ENCODE data around the gene COASY.

The COASY gene

DNA sequence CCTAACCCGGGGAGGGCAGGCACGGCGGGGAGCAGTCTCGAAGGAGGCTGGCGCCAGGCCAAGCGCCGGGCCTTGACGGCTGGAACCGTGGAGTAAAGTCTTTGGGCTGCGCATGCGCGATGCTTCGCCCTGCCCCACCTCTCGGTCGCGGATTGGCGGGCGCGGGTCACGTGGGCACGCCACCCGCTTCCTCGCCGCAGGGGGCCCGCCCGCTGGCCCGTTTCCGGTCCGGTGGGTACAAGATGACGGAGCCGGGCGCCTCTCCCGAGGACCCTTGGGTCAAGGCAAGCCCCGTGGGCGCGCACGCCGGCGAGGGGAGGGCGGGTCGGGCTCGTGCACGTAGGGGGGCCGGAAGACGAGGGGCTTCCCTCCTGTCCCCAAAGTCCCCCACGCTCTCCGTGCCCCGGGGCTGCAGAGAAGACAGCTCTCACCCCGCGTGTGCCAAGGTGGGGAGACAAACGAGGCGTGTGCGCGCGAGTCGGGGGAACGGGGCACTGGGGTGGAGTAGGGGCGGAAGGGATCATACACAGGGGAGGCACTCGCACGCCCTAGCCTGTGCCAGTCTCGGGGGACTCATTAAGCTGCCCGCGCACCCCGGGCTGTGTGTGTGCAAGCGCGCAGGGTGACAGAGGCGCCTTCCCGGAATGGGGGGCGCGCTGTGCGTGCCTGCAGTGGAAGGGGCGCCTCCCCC lies 5.1 kb downstream of the COASY start, which contains the start of gene MLX:
Gene MLX (plus strand): TSS at position 218 of the 691 bp plus-strand sequence. CDS start 25 bp downstream, at position 243.
- TF ChIP-seq, protein P1, sequence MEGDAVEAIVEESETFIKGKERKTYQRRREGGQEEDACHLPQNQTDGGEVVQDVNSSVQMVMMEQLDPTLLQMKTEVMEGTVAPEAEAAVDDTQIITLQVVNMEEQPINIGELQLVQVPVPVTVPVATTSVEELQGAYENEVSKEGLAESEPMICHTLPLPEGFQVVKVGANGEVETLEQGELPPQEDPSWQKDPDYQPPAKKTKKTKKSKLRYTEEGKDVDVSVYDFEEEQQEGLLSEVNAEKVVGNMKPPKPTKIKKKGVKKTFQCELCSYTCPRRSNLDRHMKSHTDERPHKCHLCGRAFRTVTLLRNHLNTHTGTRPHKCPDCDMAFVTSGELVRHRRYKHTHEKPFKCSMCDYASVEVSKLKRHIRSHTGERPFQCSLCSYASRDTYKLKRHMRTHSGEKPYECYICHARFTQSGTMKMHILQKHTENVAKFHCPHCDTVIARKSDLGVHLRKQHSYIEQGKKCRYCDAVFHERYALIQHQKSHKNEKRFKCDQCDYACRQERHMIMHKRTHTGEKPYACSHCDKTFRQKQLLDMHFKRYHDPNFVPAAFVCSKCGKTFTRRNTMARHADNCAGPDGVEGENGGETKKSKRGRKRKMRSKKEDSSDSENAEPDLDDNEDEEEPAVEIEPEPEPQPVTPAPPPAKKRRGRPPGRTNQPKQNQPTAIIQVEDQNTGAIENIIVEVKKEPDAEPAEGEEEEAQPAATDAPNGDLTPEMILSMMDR (IDR thresholded peaks at IDR 0.05; ENCODE audit: control extremely low read depth, extremely low read depth, low read depth, missing control alignments) = no peak
- POLR2A ChIA-PET = interaction anchor here (1.0 to 1.1 kb wide), 2 partner anchors 11 to 31 kb away, joined by 3 to 5 read pairs; partner anchors contain the start of gene NAGLU
- CTCF ChIA-PET = interaction anchor here (0.8 to 5.5 kb wide), 4 partner anchors 11 to 257 kb away, joined by 3 to 49 read pairs (median 4); partner anchors contain the start of genes BECN1 and PSMC3IP
- DNase-seq (ENCODE audit: extremely low spot score) = peak; percentile 100

DNA sequence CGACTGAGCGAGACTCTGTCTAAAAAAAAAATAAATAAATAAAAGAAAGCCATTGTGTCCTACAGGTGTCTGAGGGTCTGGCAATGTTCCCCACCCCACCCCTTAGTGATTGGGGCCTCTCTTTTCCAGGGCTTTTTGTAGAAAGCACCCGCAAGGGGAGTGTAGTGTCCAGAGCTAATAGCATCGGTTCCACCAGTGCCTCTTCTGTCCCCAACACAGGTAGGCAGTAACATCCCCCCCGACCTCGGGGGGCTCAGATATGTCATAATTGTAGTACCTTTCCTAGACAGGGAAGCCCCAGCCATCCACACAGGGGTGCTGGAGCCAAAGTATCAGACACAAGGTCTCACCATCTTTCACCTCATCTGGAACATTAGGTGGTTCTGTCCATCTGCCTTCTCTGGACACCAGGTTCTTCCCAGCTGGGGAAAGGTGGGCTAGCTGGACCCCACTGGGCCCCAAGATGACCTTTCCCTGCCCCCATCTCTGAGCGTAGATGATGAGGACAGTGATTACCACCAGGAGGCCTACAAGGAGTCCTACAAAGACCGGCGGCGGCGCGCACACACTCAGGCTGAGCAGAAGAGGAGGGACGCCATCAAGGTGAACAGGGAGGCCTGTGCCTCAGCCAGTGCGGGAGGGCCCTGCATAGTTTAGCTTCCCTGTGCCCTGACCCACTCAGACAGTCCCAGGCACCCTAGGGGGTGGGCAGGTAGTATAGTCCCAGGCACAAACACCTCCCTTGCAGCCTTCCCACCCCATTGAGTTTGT lies 6.6 kb downstream of the COASY start:
- TF ChIP-seq, protein P1 (IDR thresholded peaks at IDR 0.05; ENCODE audit: control extremely low read depth, extremely low read depth, low read depth, missing control alignments) = no peak
- POLR2A ChIA-PET = no interaction called here
- CTCF ChIA-PET = interaction anchor here (1.7 to 5.5 kb wide), 2 partner anchors 10 to 256 kb away, joined by 5 to 49 read pairs; partner anchors contain the start of genes BECN1 and PSMC3IP
- no peak for DNase-seq (ENCODE audit: extremely low spot score)

DNA sequence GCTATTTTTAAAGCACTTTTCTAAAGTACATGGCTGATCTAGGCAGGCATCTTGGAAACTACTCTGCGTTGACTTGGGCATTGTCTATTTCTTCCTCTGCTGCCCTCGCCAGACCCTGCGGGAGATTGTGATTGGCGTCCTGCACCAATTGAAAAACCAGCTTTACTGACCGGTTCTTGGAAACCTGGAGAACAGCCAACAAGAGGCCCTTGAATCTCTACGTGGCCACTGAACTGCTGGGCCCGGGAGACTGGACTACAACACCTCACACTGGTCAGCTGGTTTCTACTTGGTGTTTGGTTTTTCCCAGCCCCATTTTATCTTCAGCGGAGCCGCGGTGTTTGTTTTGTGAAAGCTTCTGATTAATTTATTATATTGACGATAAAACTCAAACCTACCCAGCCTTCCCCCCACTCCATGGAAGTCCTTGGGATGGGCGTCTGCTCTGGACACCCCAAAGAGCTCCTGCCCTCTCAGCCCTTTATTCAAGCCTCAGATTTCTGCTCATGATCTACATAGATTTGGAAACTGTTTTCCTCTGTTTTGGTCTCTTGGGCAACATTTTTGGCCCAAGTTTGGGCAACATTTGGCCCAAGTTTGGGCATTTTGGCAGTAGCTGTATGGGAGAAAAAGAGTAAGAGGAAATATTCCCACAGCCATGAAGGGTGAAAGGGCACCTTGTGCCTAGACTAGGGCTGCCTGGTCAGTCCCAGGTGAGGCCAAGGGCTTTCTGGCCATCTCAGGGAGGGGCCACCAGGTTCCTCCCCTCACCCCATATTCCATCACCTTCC lies 9.7 kb downstream of the COASY start:
- DNase-seq (ENCODE audit: extremely low spot score) = no peak
- ChIA-PET CTCF (no interaction called here), POLR2A (no interaction called here)
- TF ChIP-seq, protein P1 (IDR thresholded peaks at IDR 0.05; ENCODE audit: control extremely low read depth, extremely low read depth, low read depth, missing control alignments) = no peak

DNA sequence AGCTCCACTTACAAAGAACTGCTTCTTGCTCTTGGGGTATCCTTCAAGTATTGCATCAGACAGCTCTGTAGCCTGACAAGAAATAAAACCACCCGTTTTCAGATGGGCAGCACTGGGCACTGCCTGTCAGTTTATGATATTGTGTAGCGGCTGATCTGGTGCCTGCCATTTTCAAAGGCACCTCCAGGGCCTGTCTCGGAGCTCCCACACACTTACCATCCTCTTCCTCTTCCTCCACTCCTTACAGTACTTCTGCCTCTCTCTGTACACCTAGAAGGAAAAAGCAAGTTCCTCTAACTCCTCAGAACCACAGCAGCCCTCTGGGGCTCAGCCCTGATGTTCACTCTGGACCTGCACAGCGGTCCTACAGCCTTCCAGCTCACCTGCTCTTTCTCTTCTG lies 11.1 kb downstream of the COASY start:
- no peak for DNase-seq (ENCODE audit: extremely low spot score)
- TF ChIP-seq, protein P1 (IDR thresholded peaks at IDR 0.05; ENCODE audit: control extremely low read depth, extremely low read depth, low read depth, missing control alignments) = no peak
- POLR2A ChIA-PET = no interaction called here
- CTCF ChIA-PET = no interaction called here

DNA sequence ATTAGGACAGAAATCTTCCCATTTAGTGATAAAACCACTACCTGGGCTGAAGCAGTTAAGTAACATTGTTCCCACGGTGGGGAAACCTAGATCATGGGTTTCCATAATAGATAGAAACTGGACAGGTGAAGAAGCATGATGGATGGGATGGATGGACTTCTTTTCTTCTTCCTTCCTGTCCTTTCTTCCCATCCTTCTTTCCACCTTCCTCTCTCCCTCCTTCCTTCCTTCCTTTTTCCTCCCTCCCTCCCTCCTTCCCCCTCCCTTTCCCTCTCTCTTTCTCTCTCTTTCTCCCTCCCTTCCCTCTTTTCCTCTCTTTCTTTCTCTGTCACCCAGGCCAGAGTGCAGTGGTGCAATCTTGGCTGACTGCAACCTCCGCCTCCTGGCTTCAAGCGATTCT lies 12.5 kb downstream of the COASY start:
- TF ChIP-seq, protein P1 (IDR thresholded peaks at IDR 0.05; ENCODE audit: control extremely low read depth, extremely low read depth, low read depth, missing control alignments) = no peak
- ChIA-PET CTCF (interaction anchor here (0.9 to 2.0 kb wide), 2 partner anchors 26 to 189 kb away, joined by 3 to 4 read pairs; no protein-coding TSS in a partner anchor), POLR2A (no interaction called here)
- DNase-seq (ENCODE audit: extremely low spot score) = no peak

DNA sequence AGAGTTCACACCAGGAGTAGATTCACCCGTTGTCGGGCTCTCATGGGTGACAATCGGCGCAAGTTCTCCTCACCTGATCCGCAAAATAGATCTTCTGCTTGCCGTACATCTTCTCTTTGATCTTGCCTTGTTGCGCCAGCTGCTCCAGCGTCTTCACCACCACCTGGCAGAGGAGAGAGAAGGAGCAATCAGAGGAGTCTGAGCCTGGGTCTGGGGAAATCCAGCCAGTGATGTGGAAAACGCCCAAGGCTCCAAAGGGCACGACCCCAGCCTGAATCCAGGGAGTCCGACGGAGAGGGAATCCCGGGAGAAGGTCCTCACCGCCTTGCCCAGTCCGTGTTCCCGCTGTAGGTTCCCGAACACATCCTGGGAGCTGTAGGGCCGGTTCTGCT lies 15.2 kb downstream of the COASY start:
- ChIA-PET CTCF (interaction anchor here (0.9 to 8.4 kb wide), 19 partner anchors 9 to 353 kb away, joined by 3 to 120 read pairs (median 8); partner anchors contain the start of genes CCR10, MLX, PLEKHH3 and RAMP2), POLR2A (interaction anchor here (0.6 kb wide), 1 partner anchor 229 kb away, joined by 3 read pairs; no protein-coding TSS in a partner anchor)
- DNase-seq (ENCODE audit: extremely low spot score) = no peak
- TF ChIP-seq, protein P1 (IDR thresholded peaks at IDR 0.05; ENCODE audit: control extremely low read depth, extremely low read depth, low read depth, missing control alignments) = no peak
